WTC11 (cell line): ENCODE data around the gene PEX16. TPM values are rescaled to one million over a fixed set of nuclear protein-coding genes. Genes with fewer than 3 reads are reported as not detected.

ENCODE experiments used
- ATAC-seq: fragments of 200-7000 bp; cut with Tn5 transposase; 2 replicates; pipeline ENCODE4 v1.10.0; 2021; ENCODE audit warnings: mild to moderate bottlenecking, moderate library complexity
- CTCF ChIA-PET: fragments of 300-600 bp; sonication (Branson Sonifier 250); formaldehyde crosslinking; loops from one replicate; lab custom pipeline; 2021; ENCODE audit warnings: antibody characterized with exemption; lab: Charles Lee
- POLR2A ChIA-PET: fragments of 350-600 bp; sonication (Branson Sonifier 250); formaldehyde crosslinking; loops from one replicate; lab custom pipeline; 2021; ENCODE audit warnings: antibody characterized with exemption; lab: Charles Lee
- DNase-seq: peaks from one replicate; pipeline ENCODE4 v3.0.0; 2021; ENCODE audit warnings: low spot score
- H3K27ac Mint-ChIP-seq: 2 replicates; pipeline ENCODE4 v1.8.0; 2021; ENCODE audit warnings: mixed read lengths
- H3K27me3 Mint-ChIP-seq: 2 replicates; pipeline ENCODE4 v1.8.0; 2021; ENCODE audit warnings: low read depth, mild to moderate bottlenecking, moderate library complexity, mixed read lengths
- H3K36me3 Mint-ChIP-seq: 2 replicates; pipeline ENCODE4 v1.8.0; 2021; ENCODE audit warnings: mixed read lengths
- H3K4me1 Mint-ChIP-seq: 2 replicates; pipeline ENCODE4 v1.8.0; 2022; ENCODE audit warnings: mixed read lengths
- H3K4me3 Mint-ChIP-seq: 2 replicates; pipeline ENCODE4 v1.8.0; 2021; ENCODE audit warnings: mild to moderate bottlenecking, moderate library complexity, mixed read lengths
- H3K9me3 Mint-ChIP-seq: 2 replicates; pipeline ENCODE4 v1.8.0; 2021; ENCODE audit warnings: mixed read lengths
- ERG ChIP-seq: fragments of 250-450 bp; sonication (Bioruptor Pico); IDR thresholded peaks from 2 replicates; pipeline ENCODE4 v1.8.0; 2021; ENCODE audit warnings: mild to moderate bottlenecking
- FOXJ3 ChIP-seq: sonication (generic); formaldehyde crosslinking; IDR thresholded peaks from 2 replicates; pipeline ENCODE4 v1.9.0; 2021; ENCODE audit warnings: missing genetic modification reagents, mild to moderate bottlenecking, borderline replicate concordance
- GRHL2 ChIP-seq: fragments of 250-450 bp; sonication (Bioruptor Pico); IDR thresholded peaks from 2 replicates; pipeline ENCODE4 v1.8.0; 2022; ENCODE audit warnings: mild to moderate bottlenecking, moderate library complexity; ENCODE audit not compliant: insufficient replicate concordance, severe bottlenecking
- IRF2 ChIP-seq: sonication (generic); formaldehyde crosslinking; IDR thresholded peaks from 2 replicates; pipeline ENCODE4 v1.8.0; 2022; ENCODE audit warnings: low read depth, missing genetic modification reagents, borderline replicate concordance
- MAX ChIP-seq: sonication (generic); formaldehyde crosslinking; IDR thresholded peaks from 2 replicates; pipeline ENCODE4 v1.8.0; 2022; ENCODE audit warnings: mild to moderate bottlenecking, missing genetic modification reagents
- PRRX2 ChIP-seq: fragments of 250-450 bp; sonication (Bioruptor Pico); IDR thresholded peaks from 2 replicates; pipeline ENCODE4 v1.8.0; 2021; ENCODE audit warnings: mild to moderate bottlenecking
- TP53 ChIP-seq: sonication (generic); formaldehyde crosslinking; IDR thresholded peaks from 2 replicates; pipeline ENCODE4 v1.8.1; 2023; ENCODE audit warnings: mild to moderate bottlenecking, missing genetic modification reagents
- USF1 ChIP-seq: sonication (generic); formaldehyde crosslinking; IDR thresholded peaks from 2 replicates; pipeline ENCODE4 v1.8.0; 2022; ENCODE audit warnings: mild to moderate bottlenecking, missing genetic modification reagents
- total RNA-seq: library from RNA; stranded (reverse); gene quantifications from 3 replicates; pipeline ENCODE4 v1.2.3, GENCODE V29; 2021
- TF ChIP-seq, protein P1 (sequence below): sonication (generic); formaldehyde crosslinking; IDR thresholded peaks from 2 replicates; pipeline ENCODE4 v1.8.0; 2023; ENCODE audit warnings: mild to moderate bottlenecking, missing genetic modification reagents
- TF ChIP-seq, protein P2 (sequence below): sonication (generic); formaldehyde crosslinking; IDR thresholded peaks from 2 replicates; pipeline ENCODE4 v1.8.1; 2023; ENCODE audit warnings: mild to moderate bottlenecking, moderate library complexity, missing genetic modification reagents
- TF ChIP-seq, protein P3 (sequence below): sonication (generic); formaldehyde crosslinking; IDR thresholded peaks from 2 replicates; pipeline ENCODE4 v1.8.0; 2023; ENCODE audit warnings: missing genetic modification reagents, mild to moderate bottlenecking, borderline replicate concordance

PEX16 gene
- total RNA-seq, 1 experiment from 2014 or later = 39.3 TPM

GRCh38 chr11:45895553-45896259, 22.0 kb downstream of the PEX16 start:
- POLR2A ChIA-PET = interaction anchor here (0.6 to 2.1 kb wide), 6 partner anchors 9 to 23 kb away, joined by 3 to 8 read pairs (median 3); partner anchors contain the start of gene PEX16
- H3K36me3 Mint-ChIP-seq = no peaks in the 10 kb centered on the region

DNA sequence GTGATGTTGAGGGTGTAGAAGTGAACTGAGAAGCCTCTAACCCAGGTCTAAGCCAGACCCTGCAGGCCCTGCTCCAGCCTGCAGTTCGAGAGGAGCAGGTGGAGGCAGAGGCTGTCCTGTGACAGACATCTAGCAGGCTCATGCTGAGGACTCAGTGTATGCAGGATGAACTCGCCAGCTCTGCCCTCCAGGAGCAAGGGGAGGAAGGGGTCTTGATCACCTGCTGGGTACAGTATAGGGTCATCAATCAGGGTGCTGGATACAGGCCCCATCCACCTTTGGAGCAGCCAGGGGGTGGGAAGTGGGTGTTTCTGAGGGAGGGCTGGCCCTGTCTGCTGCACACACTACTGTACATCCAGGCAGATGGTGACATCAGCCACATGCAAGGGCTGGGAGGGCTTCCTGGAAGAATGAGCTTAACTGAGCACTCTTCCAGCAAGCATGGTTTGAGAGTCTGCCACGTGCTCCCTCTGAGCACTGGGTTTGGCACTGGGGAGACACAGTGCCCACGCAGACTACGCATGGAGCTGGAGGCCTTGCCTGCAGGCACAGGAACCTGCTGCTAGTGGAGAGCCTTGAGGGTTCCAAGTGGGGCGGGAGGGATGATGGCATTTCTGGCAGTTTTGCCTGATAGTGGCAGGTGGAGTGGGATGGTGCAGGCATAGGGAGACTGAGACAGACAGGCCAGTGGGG, 23.0 kb downstream of the PEX16 start:
- no peaks in the 10 kb centered on the region for H3K9me3 Mint-ChIP-seq
- H3K27ac Mint-ChIP-seq = no peak overlapping the region
- peaks cover 30% of the 10 kb centered on the region for H3K4me1 Mint-ChIP-seq
- no peaks in the 10 kb centered on the region for H3K36me3 Mint-ChIP-seq
- ChIA-PET CTCF (no interaction called here), POLR2A (no interaction called here)
- H3K27me3 Mint-ChIP-seq = no peaks in the 10 kb centered on the region
- H3K4me3 Mint-ChIP-seq = no peak overlapping the region
- DNase-seq (no peak), ATAC-seq (no peak)
- TF ChIP-seq USF1 (no peak), ERG (CRISPR knock-in tag) (no peak), PRRX2 (CRISPR knock-in tag) (no peak), GRHL2 (CRISPR knock-in tag) (no peak), TP53 (CRISPR knock-in tag) (no peak), FOXJ3 (CRISPR knock-in tag) (no peak)
- TF ChIP-seq, protein P1, sequence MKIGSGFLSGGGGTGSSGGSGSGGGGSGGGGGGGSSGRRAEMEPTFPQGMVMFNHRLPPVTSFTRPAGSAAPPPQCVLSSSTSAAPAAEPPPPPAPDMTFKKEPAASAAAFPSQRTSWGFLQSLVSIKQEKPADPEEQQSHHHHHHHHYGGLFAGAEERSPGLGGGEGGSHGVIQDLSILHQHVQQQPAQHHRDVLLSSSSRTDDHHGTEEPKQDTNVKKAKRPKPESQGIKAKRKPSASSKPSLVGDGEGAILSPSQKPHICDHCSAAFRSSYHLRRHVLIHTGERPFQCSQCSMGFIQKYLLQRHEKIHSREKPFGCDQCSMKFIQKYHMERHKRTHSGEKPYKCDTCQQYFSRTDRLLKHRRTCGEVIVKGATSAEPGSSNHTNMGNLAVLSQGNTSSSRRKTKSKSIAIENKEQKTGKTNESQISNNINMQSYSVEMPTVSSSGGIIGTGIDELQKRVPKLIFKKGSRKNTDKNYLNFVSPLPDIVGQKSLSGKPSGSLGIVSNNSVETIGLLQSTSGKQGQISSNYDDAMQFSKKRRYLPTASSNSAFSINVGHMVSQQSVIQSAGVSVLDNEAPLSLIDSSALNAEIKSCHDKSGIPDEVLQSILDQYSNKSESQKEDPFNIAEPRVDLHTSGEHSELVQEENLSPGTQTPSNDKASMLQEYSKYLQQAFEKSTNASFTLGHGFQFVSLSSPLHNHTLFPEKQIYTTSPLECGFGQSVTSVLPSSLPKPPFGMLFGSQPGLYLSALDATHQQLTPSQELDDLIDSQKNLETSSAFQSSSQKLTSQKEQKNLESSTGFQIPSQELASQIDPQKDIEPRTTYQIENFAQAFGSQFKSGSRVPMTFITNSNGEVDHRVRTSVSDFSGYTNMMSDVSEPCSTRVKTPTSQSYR (CRISPR knock-in tag) = no peak
- TF ChIP-seq, protein P2, sequence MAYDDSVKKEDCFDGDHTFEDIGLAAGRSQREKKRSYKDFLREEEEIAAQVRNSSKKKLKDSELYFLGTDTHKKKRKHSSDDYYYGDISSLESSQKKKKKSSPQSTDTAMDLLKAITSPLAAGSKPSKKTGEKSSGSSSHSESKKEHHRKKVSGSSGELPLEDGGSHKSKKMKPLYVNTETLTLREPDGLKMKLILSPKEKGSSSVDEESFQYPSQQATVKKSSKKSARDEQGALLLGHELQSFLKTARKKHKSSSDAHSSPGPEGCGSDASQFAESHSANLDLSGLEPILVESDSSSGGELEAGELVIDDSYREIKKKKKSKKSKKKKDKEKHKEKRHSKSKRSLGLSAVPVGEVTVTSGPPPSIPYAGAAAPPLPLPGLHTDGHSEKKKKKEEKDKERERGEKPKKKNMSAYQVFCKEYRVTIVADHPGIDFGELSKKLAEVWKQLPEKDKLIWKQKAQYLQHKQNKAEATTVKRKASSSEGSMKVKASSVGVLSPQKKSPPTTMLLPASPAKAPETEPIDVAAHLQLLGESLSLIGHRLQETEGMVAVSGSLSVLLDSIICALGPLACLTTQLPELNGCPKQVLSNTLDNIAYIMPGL (CRISPR knock-in tag) = no peak
- TF ChIP-seq, protein P3, sequence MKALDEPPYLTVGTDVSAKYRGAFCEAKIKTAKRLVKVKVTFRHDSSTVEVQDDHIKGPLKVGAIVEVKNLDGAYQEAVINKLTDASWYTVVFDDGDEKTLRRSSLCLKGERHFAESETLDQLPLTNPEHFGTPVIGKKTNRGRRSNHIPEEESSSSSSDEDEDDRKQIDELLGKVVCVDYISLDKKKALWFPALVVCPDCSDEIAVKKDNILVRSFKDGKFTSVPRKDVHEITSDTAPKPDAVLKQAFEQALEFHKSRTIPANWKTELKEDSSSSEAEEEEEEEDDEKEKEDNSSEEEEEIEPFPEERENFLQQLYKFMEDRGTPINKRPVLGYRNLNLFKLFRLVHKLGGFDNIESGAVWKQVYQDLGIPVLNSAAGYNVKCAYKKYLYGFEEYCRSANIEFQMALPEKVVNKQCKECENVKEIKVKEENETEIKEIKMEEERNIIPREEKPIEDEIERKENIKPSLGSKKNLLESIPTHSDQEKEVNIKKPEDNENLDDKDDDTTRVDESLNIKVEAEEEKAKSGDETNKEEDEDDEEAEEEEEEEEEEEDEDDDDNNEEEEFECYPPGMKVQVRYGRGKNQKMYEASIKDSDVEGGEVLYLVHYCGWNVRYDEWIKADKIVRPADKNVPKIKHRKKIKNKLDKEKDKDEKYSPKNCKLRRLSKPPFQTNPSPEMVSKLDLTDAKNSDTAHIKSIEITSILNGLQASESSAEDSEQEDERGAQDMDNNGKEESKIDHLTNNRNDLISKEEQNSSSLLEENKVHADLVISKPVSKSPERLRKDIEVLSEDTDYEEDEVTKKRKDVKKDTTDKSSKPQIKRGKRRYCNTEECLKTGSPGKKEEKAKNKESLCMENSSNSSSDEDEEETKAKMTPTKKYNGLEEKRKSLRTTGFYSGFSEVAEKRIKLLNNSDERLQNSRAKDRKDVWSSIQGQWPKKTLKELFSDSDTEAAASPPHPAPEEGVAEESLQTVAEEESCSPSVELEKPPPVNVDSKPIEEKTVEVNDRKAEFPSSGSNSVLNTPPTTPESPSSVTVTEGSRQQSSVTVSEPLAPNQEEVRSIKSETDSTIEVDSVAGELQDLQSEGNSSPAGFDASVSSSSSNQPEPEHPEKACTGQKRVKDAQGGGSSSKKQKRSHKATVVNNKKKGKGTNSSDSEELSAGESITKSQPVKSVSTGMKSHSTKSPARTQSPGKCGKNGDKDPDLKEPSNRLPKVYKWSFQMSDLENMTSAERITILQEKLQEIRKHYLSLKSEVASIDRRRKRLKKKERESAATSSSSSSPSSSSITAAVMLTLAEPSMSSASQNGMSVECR = no peak

More at GRCh38 chr11:45895553-45896259, 22.0 kb downstream of the PEX16 start:
- Mint-ChIP-seq H3K9me3 (no peaks in the 10 kb centered on the region), H3K4me1 (peaks cover 34% of the 10 kb centered on the region), H3K27me3 (peaks cover 4% of the 10 kb centered on the region), H3K4me3 (no peak overlapping the region), H3K27ac (0 out of 2 replicates have a peak overlapping the region, but pooled peaks have one; percentile 15)
- TF ChIP-seq IRF2 (CRISPR knock-in tag) (no peak), MAX (CRISPR knock-in tag) (0 out of 2 replicates have a peak, but pooled peaks have one; percentile 10)
- ATAC-seq (no peak), DNase-seq (no peak)
- CTCF ChIA-PET = interaction anchor here (0.8 to 4.3 kb wide), 9 partner anchors 9 to 419 kb away, joined by 3 to 33 read pairs (median 4); partner anchors contain the start of genes LARGE2 and PEX16
